Measurements from ENCODE around the gene C4A. TPM values are rescaled to one million over a fixed set of nuclear protein-coding genes. Genes with fewer than 3 reads are reported as not detected.

C4A gene
- total and polyA plus RNA-seq, 2 donors (not counting 1 experiment from before 2014, with no cell fraction given): 21.1 to 25.2 TPM

DNA sequence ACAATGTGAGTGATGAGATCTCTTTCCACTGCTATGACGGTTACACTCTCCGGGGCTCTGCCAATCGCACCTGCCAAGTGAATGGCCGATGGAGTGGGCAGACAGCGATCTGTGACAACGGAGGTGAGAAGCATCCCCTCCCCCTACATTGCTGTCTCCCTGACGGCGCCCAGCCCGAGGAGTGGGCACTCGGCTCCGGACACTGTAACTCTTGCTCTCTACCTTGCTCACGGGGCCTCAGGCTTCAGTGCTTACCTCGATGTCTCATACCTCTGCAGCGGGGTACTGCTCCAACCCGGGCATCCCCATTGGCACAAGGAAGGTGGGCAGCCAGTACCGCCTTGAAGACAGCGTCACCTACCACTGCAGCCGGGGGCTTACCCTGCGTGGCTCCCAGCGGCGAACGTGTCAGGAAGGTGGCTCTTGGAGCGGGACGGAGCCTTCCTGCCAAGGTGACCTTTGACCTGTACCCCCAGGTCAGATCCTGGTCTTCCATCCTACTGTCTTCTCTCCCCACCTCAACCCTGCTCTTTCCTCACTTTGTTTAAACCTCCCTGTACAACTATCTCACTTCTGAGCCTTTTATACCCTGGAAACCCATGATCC lies 34.7 kb upstream of the C4A start:
- Histone ChIP-seq H3K4me2 (ENCODE audit: extremely low read depth, insufficient read depth, low read length) (no peak overlapping the region), H3K27ac (ENCODE audit: insufficient read depth, low read length) (no peak overlapping the region), H3K27me3 (ENCODE audit: control insufficient read depth, insufficient read depth, low read length) (peaks cover 4% of the 10 kb centered on the region), H3K4me3 (replicated peaks in 1 of 4; ENCODE audit: control extremely low read depth in 1 of 4, insufficient read depth in 1 of 4, low read depth in 3 of 4, low read length in 4 of 4) (no peak overlapping the region), H3K79me2 (ENCODE audit: control insufficient read depth, insufficient read depth, low read length) (no peaks in the 10 kb centered on the region), H3K4me1 (ENCODE audit: control insufficient read depth, extremely low read depth, insufficient read depth, low read length) (peaks cover 12% of the 10 kb centered on the region), H3K36me3 (ENCODE audit: control insufficient read depth, insufficient read depth, low read length) (peaks cover 5% of the 10 kb centered on the region), H3K9ac (ENCODE audit: insufficient read depth, low read length) (no peak overlapping the region), H2AFZ (ENCODE audit: low read length) (no peak overlapping the region), H4K20me1 (ENCODE audit: control insufficient read depth, extremely low read depth, insufficient read depth, low read length) (no peaks in the 10 kb centered on the region), H3K9me3 (ENCODE audit: control insufficient read depth, insufficient read depth, low read depth, low read length) (no peaks in the 10 kb centered on the region)
- DNase-seq (ENCODE audit: low read depth in 2 of 2): no peak
- TF ChIP-seq EZH2 (IDR thresholded peaks at IDR 0.05; ENCODE audit: low read length, missing control alignments): no peak
- TF ChIP-seq, protein P1, sequence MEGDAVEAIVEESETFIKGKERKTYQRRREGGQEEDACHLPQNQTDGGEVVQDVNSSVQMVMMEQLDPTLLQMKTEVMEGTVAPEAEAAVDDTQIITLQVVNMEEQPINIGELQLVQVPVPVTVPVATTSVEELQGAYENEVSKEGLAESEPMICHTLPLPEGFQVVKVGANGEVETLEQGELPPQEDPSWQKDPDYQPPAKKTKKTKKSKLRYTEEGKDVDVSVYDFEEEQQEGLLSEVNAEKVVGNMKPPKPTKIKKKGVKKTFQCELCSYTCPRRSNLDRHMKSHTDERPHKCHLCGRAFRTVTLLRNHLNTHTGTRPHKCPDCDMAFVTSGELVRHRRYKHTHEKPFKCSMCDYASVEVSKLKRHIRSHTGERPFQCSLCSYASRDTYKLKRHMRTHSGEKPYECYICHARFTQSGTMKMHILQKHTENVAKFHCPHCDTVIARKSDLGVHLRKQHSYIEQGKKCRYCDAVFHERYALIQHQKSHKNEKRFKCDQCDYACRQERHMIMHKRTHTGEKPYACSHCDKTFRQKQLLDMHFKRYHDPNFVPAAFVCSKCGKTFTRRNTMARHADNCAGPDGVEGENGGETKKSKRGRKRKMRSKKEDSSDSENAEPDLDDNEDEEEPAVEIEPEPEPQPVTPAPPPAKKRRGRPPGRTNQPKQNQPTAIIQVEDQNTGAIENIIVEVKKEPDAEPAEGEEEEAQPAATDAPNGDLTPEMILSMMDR (conservative IDR thresholded peaks at IDR 0.05 in 1 of 2, IDR thresholded peaks at IDR 0.05 in 1 of 2; ENCODE audit: low read depth in 1 of 2, low read length in 2 of 2): no peak

DNA sequence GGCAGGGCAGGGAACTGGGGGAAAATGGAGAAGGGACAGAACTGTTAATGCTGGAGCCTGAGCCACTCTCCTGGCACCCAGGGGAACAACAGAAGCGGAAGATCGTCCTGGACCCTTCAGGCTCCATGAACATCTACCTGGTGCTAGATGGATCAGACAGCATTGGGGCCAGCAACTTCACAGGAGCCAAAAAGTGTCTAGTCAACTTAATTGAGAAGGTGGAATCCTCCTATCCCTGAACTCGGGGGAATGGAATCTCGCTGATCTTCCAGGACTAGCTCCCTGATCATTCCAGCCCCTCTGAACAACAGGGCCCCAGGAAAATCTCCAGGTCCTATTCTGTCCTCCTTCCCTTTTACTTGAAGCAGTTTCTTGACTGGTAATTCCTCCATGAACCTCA lies 34.0 kb upstream of the C4A start:
- Histone ChIP-seq H3K36me3 (ENCODE audit: control insufficient read depth, insufficient read depth, low read length) (peaks cover 7% of the 10 kb centered on the region), H3K27me3 (ENCODE audit: control insufficient read depth, insufficient read depth, low read length) (peaks cover 2% of the 10 kb centered on the region), H3K9ac (ENCODE audit: insufficient read depth, low read length) (no peak overlapping the region), H3K27ac (ENCODE audit: insufficient read depth, low read length) (no peak overlapping the region), H3K9me3 (ENCODE audit: control insufficient read depth, insufficient read depth, low read depth, low read length) (no peaks in the 10 kb centered on the region), H4K20me1 (ENCODE audit: control insufficient read depth, extremely low read depth, insufficient read depth, low read length) (no peaks in the 10 kb centered on the region), H3K79me2 (ENCODE audit: control insufficient read depth, insufficient read depth, low read length) (no peaks in the 10 kb centered on the region), H3K4me3 (replicated peaks in 1 of 4; ENCODE audit: control extremely low read depth in 1 of 4, insufficient read depth in 1 of 4, low read depth in 3 of 4, low read length in 4 of 4) (no peak overlapping the region), H3K4me2 (ENCODE audit: extremely low read depth, insufficient read depth, low read length) (no peak overlapping the region), H2AFZ (ENCODE audit: low read length) (no peak overlapping the region), H3K4me1 (ENCODE audit: control insufficient read depth, extremely low read depth, insufficient read depth, low read length) (peaks cover 12% of the 10 kb centered on the region)
- DNase-seq (ENCODE audit: low read depth in 2 of 2): no peak
- TF ChIP-seq, protein P1 (conservative IDR thresholded peaks at IDR 0.05 in 1 of 2, IDR thresholded peaks at IDR 0.05 in 1 of 2; ENCODE audit: low read depth in 1 of 2, low read length in 2 of 2): no peak
- TF ChIP-seq EZH2 (IDR thresholded peaks at IDR 0.05; ENCODE audit: low read length, missing control alignments): no peak

DNA sequence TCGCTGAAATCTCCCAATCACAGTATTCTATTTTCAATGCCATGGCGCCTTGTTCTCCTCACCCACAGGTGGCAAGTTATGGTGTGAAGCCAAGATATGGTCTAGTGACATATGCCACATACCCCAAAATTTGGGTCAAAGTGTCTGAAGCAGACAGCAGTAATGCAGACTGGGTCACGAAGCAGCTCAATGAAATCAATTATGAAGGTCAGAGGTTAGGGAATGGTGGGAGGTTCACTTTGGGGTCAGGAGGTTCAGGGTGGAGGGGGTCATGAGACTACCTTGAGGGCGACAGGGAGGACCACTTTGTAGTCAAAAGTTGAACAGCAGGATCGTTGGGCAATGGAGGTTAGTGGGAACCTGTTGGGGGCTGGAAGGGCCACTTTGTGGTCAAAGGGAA lies 33.6 kb upstream of the C4A start:
- no peaks in the 10 kb centered on the region for H3K27me3 ChIP-seq (ENCODE audit: control insufficient read depth, insufficient read depth, low read length)
- H3K79me2 ChIP-seq (ENCODE audit: control insufficient read depth, insufficient read depth, low read length): no peaks in the 10 kb centered on the region
- no peaks in the 10 kb centered on the region for H4K20me1 ChIP-seq (ENCODE audit: control insufficient read depth, extremely low read depth, insufficient read depth, low read length)
- H3K9ac ChIP-seq (ENCODE audit: insufficient read depth, low read length): no peak overlapping the region
- no peak overlapping the region for H3K4me3 ChIP-seq (replicated peaks in 1 of 4; ENCODE audit: control extremely low read depth in 1 of 4, insufficient read depth in 1 of 4, low read depth in 3 of 4, low read length in 4 of 4)
- TF ChIP-seq, protein P1 (conservative IDR thresholded peaks at IDR 0.05 in 1 of 2, IDR thresholded peaks at IDR 0.05 in 1 of 2; ENCODE audit: low read depth in 1 of 2, low read length in 2 of 2): no peak
- no peak for TF ChIP-seq EZH2 (IDR thresholded peaks at IDR 0.05; ENCODE audit: low read length, missing control alignments)
- peaks cover 9% of the 10 kb centered on the region for H3K36me3 ChIP-seq (ENCODE audit: control insufficient read depth, insufficient read depth, low read length)
- no peak overlapping the region for H3K27ac ChIP-seq (ENCODE audit: insufficient read depth, low read length)
- H2AFZ ChIP-seq (ENCODE audit: low read length): no peak overlapping the region
- no peaks in the 10 kb centered on the region for H3K9me3 ChIP-seq (ENCODE audit: control insufficient read depth, insufficient read depth, low read depth, low read length)
- H3K4me2 ChIP-seq (ENCODE audit: extremely low read depth, insufficient read depth, low read length): no peak overlapping the region
- peaks cover 12% of the 10 kb centered on the region for H3K4me1 ChIP-seq (ENCODE audit: control insufficient read depth, extremely low read depth, insufficient read depth, low read length)
- no peak for DNase-seq (ENCODE audit: low read depth in 2 of 2)

All from fibroblast of lung (primary cell).